GM18508 (cell line): Measurements from ENCODE around the gene SCG2.

Experiments
- ATAC-seq: cut with Tn5 transposase; IDR thresholded peaks from one replicate; pipeline ENCODE4 v1.9.1; 2021; ENCODE audit warnings: moderate number of reproducible peaks; ENCODE audit not compliant: insufficient read depth, unreplicated experiment

The SCG2 gene

GRCh38 chr2:223585666-223586065 lies 16.5 kb downstream of the SCG2 start:
- no peak for ATAC-seq

DNA sequence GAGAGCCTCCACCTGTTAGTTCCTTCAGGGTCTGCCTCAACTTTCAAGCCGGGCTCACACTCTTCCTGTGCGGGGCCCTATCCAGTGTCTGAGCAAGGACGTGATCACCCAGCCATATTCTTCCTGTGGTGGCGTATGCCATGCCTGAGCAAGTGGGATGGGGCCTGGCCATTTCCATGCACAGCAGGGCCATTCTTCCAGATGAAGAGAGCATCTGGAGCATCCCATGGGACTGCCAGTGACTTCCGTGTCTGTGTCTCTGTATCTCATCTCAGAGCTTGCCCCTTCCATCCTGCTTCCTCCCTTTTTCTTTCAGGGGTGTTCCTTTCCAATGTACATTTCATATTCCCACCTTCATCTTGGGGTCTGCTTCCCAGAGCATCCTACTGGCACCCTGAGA lies 20.2 kb downstream of the SCG2 start:
- no peak for ATAC-seq

GRCh38 chr2:223580951-223581350 lies 21.2 kb downstream of the SCG2 start:
- ATAC-seq = no peak

DNA sequence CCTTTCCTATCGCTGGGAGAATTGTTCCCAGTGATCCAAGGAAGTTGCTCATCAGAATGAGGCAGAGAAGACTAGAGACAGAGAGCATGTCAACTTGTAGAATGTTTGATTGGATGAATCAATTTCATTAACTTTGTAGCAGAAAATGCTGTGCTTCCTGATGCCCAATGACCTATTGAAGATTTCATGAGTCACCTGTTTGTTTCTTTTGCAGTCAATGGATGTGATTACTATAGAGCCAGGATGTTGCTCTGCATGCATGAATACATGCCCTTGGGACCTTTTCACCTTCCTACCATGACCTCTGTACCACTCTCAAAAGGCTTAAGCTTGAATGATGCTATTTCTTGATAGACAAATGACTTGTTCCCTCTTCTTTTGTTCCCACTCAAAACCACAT lies 23.3 kb downstream of the SCG2 start:
- ATAC-seq = no peak

GRCh38 chr2:223576873-223577272 lies 25.3 kb downstream of the SCG2 start:
- ATAC-seq = no peak

DNA sequence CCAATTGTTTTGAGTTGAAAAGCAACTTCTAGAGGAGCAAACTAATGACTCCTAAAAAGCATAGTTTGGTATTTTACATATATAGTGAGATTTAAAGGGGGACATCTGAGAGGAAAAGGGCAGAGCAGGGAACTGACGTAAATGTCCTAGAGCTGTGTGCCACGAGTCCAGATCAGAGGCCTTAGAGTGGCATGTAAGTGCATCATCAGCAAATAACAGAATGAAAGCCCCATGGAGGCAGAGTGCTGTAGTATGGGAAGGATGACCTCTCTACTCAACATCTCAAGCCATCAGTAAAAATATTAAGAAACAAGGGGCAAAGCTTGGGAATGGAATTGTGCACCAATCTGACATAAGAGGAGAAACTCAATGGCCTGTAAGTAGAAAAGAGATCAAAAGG lies 31.4 kb downstream of the SCG2 start:
- ATAC-seq = no peak

GRCh38 chr2:223566396-223566795 lies 35.8 kb downstream of the SCG2 start:
- ATAC-seq = no peak

GRCh38 chr2:223563462-223563861 lies 38.7 kb downstream of the SCG2 start:
- ATAC-seq = no peak

DNA sequence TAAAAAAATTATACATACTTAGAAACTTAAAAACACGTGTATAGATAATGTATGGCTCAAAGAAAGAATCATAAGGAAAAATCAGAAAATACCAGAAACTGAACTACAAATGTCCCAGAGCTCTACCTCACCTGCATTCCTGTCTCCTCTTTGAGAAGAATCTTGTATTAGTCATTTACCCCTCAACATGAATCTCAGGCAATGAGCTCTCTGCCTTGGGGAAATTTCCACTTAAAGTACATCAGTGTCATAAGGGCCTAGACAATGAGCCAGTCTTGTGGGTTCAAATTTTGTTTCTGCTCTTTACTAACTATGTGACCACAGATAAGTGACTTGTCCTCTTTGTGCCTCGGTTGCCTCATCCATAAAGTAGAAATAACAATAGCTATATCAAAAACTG lies 40.1 kb downstream of the SCG2 start:
- ATAC-seq = no peak

DNA sequence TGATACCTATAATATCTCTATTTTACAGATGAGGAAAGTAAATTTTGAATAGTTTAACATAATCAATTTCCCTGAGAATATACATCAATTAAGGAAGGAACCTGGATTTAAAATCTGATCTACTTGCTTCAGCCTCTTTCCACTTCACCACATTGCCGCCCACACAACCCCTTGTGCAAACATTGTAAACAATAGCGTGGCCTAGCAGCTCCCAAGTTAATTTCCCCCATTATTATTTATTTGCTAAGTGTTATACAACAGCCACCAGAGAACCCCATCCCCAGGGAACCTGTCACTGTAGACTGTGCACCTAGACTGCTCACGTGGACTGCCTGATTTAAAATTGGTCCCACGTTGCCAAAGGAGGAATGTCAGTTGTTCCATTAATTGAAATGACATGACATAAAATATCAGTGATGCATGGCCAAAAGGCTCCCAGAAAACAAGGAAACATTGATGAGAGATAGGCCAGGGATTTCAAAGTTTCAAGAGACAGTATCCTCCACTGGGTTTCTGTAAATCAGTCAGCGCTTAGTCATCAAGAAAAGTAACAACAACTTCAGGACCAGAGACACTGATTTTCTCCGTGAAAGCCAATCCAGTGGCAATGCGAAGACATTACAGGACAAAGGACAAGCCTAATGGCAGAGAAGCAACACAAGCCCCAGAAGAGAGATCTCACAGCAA lies 41.3 kb downstream of the SCG2 start:
- no peak for ATAC-seq

DNA sequence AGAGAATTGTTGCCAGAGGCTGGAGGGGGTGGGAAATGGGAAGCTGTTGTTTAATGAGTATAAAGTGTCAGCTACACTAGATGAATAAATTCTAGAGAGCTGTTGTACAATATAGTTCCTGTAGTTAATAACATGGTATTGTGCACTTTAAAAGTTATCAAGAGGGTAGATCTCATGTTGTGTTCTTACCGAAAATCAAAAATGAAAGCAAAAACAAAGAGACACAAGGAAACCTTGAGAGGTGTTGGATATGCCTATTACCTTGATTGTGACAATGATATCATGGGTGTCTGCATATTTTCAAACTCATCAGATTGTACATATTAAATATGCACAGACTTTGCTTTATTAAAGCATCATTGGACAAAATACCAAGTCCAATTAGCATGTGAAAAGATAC lies 43.2 kb downstream of the SCG2 start:
- ATAC-seq = no peak

DNA sequence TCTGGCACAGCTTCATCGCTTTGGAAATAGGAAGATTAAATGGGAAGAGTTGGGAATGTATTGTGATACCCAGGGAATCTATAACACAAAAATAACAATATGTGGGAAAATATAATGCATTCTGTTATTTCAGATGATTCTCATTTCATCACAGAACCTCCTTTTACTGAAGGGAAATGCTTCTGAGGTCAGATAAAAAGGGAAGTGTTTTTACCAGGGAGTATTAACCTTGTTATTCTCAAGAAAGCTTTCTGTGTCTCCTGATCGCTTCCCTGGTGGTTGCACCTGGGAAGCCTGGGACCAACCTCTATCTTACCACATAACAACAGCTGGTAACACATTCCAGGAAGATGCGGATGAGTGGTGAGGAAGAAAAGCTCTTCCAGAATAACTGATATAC lies 47.2 kb downstream of the SCG2 start:
- ATAC-seq = no peak

DNA sequence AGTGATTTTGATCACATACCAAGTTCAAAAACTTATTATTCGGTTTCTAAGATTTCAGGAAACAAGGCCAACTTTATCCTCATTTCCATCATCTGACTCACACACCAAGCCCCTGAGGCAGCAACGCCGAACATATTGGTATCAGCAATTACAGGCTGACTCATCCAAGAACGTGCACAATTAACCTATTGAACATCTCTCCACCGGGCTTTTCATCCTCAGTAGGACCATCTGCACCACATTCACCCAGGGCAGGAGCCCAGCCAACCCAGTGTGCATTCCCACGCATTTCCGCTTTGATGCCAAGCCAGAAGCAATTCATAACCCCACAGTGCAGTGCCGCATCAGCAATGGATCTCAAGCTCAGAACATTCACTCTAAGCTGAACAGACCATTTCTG lies 52.9 kb downstream of the SCG2 start:
- no peak for ATAC-seq

GRCh38 chr2:223548194-223548593 lies 54.0 kb downstream of the SCG2 start:
- ATAC-seq = no peak
